SK-N-SH treated with all-trans-retinoic acid at 6 μM for 48 hours (cell line): Measurements from ENCODE around the gene EDEM3.

Experiments
- CREB5 ChIP-seq: fragments of 250-450 bp; sonication (Bioruptor Pico); IDR thresholded peaks from 2 replicates; pipeline ENCODE4 v1.5.1; 2020; ENCODE audit warnings: low read depth, mild to moderate bottlenecking, moderate library complexity
- CSDC2 ChIP-seq: fragments of 250-450 bp; sonication (Bioruptor Pico); IDR thresholded peaks from 2 replicates; pipeline ENCODE4 v1.5.0; 2020; ENCODE audit warnings: mild to moderate bottlenecking, moderate library complexity
- OSR1 ChIP-seq: fragments of 250-450 bp; sonication (Bioruptor Pico); IDR thresholded peaks from 2 replicates; pipeline ENCODE4 v1.8.0; 2022; ENCODE audit warnings: moderate library complexity, mild to moderate bottlenecking, inconsistent platforms
- PATZ1 ChIP-seq: fragments of 250-450 bp; sonication (Bioruptor Pico); IDR thresholded peaks from 2 replicates; pipeline ENCODE4 v1.8.0; 2020; ENCODE audit warnings: mild to moderate bottlenecking, moderate library complexity, borderline replicate concordance
- RARB ChIP-seq: fragments of 250-450 bp; sonication (Bioruptor Pico); IDR thresholded peaks from 2 replicates; pipeline ENCODE4 v1.8.0; 2021; ENCODE audit warnings: mild to moderate bottlenecking, moderate library complexity
- SNAI2 ChIP-seq: fragments of 250-450 bp; sonication (Bioruptor Pico); IDR thresholded peaks from 2 replicates; pipeline ENCODE4 v1.5.0; 2020; ENCODE audit warnings: mild to moderate bottlenecking, moderate library complexity
- TSHZ2 ChIP-seq: fragments of 250-450 bp; sonication (Bioruptor Pico); IDR thresholded peaks from 2 replicates; pipeline ENCODE4 v1.5.0; 2020; ENCODE audit warnings: mild to moderate bottlenecking, moderate library complexity
- ZFP30 ChIP-seq: fragments of 450-650 bp; formaldehyde crosslinking; IDR thresholded peaks from 2 replicates; pipeline ENCODE4 v1.5.0; 2022; ENCODE audit warnings: mild to moderate bottlenecking, moderate library complexity
- ZNF70 ChIP-seq: fragments of 450-650 bp; formaldehyde crosslinking; IDR thresholded peaks from 2 replicates; pipeline ENCODE4 v1.5.0; 2020; ENCODE audit warnings: mild to moderate bottlenecking, moderate library complexity
- TF ChIP-seq, protein P1 (sequence below): fragments of 250-450 bp; sonication (Bioruptor Pico); IDR thresholded peaks from 2 replicates; pipeline ENCODE4 v1.8.0; 2021; ENCODE audit warnings: low read depth, mild to moderate bottlenecking, moderate library complexity, borderline replicate concordance

DNA sequence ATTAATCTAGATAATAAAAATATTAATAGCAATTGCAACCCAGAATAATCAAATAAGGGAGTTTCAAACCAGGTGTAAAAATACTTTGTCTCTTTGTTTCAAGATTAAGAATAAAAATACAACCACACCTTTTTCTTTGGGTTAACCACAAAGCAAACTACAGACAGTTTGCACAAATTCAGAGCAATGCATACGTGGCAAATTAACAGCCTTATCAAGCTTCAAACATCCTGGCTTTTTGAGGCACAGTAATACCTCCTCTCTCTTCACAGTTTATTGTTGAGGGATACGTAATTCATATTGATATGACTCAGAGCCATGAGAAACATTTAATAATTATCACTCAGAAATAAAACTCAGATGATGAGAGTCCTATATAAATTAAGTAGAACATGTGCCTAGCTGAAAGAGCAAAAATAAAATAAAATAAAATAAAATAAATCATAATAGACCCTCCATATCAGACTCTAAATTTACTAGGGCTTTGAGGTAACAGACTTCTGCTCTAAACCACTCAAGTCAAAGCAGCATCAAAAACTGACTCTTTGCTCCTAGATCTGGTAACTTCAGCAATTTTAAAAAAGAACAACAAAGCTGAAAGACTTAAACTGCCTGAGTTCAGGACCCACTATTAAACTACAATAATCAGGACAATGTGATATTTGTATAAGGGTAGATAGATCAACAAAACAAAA is 11.4 kb downstream of the EDEM3 start:
- no peak for TF ChIP-seq PATZ1
- TF ChIP-seq ZFP30 (CRISPR knock-in tag): no peak
- TF ChIP-seq ZNF70: no peak
- TF ChIP-seq OSR1 (CRISPR knock-in tag): no peak
- TF ChIP-seq TSHZ2 (CRISPR knock-in tag): no peak
- no peak for TF ChIP-seq RARB (CRISPR knock-in tag)
- TF ChIP-seq, protein P1, sequence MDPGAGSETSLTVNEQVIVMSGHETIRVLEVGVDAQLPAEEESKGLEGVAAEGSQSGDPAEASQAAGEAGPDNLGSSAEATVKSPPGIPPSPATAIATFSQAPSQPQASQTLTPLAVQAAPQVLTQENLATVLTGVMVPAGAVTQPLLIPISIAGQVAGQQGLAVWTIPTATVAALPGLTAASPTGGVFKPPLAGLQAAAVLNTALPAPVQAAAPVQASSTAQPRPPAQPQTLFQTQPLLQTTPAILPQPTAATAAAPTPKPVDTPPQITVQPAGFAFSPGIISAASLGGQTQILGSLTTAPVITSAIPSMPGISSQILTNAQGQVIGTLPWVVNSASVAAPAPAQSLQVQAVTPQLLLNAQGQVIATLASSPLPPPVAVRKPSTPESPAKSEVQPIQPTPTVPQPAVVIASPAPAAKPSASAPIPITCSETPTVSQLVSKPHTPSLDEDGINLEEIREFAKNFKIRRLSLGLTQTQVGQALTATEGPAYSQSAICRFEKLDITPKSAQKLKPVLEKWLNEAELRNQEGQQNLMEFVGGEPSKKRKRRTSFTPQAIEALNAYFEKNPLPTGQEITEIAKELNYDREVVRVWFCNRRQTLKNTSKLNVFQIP: no peak
- TF ChIP-seq CREB5: no peak
- no peak for TF ChIP-seq SNAI2 (CRISPR knock-in tag)
- TF ChIP-seq CSDC2 (CRISPR knock-in tag): no peak
